GM23338 (cell line): ENCODE results near the gene PLEKHM1.
"Not testable (repeated sequence)": the region's sequence is repeated elsewhere in the genome, so short reads cannot be mapped to it uniquely, and the experiment has no call there.

ENCODE experiments used
- EZH2 ChIP-seq: fragments of 200-600 bp; sonication (generic); IDR thresholded peaks from one replicate; pipeline ENCODE4 v1.8.0; 2017; ENCODE audit warnings: antibody characterized with exemption, mild to moderate bottlenecking, low read depth; ENCODE audit not compliant: unreplicated experiment
- EZH2phosphoT487 ChIP-seq: fragments of 200-600 bp; sonication (generic); IDR thresholded peaks from one replicate; pipeline ENCODE4 v1.8.1; 2018; ENCODE audit warnings: antibody characterized with exemption; ENCODE audit not compliant: unreplicated experiment
- NANOG ChIP-seq: IDR thresholded peaks from 2 replicates; pipeline ENCODE4 v1.6.1; 2016; ENCODE audit warnings: antibody characterized with exemption, borderline replicate concordance
- POLR2AphosphoS5 ChIP-seq: IDR thresholded peaks from 2 replicates; pipeline ENCODE4 v1.6.1; 2016; ENCODE audit warnings: antibody characterized with exemption, low read depth
- ZNF114 ChIP-seq: fragments of 250-450 bp; sonication (Bioruptor Pico); IDR thresholded peaks from 2 replicates; pipeline ENCODE4 v1.5.0; 2020; ENCODE audit warnings: mild to moderate bottlenecking, moderate library complexity
- TF ChIP-seq, protein P1 (sequence below), 2 experiments: fragments of 200-600 bp in 1 of 2; sonication (generic) in 1 of 2; conservative IDR thresholded peaks; 2 replicates each; pipeline versions ENCODE4 v1.5.1 to v1.6.1; 2016 to 2017; ENCODE audit warnings: antibody characterized with exemption in 2 of 2, low read depth in 2 of 2, mild to moderate bottlenecking in 2 of 2, moderate library complexity in 1 of 2
- TF ChIP-seq, protein P2 (sequence below): IDR thresholded peaks from one replicate; pipeline ENCODE4 v1.6.1; 2018; ENCODE audit warnings: antibody characterized with exemption; ENCODE audit not compliant: unreplicated experiment
- TF ChIP-seq, protein P3 (sequence below): fragments of 250-450 bp; sonication (Bioruptor Pico); IDR thresholded peaks from 2 replicates; pipeline ENCODE4 v1.5.0; 2020; ENCODE audit warnings: mild to moderate bottlenecking, moderate library complexity

DNA sequence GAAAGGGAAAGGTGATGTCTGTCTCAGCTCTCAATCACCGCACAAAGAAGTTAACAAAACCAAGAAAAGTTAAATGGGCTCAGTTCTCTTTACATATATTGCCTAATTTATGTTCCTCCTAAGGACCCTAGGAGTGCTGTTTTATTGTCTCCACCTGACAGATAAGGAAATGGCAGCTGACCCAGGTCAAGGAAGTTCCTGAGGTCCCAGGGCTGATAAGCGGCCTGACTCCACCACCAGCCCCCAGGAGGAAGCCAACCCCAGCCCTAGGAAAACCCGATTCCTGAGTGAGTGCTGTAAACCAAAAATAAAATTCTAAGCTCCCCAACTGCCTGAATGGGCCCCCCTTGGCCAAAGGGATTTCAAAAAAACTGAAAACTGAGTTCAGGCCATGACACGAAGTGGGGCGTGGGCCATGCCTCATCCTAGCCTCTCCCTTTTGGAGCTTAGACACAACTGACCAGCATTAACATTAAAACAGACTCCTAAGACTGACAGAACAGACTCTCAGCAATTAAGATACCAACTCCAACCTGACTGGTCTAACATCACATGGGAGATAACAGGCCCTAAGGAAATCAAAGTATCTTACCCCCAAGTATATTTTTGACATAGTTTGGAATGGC is 6.8 kb downstream of the PLEKHM1 start:
- TF ChIP-seq, protein P1, sequence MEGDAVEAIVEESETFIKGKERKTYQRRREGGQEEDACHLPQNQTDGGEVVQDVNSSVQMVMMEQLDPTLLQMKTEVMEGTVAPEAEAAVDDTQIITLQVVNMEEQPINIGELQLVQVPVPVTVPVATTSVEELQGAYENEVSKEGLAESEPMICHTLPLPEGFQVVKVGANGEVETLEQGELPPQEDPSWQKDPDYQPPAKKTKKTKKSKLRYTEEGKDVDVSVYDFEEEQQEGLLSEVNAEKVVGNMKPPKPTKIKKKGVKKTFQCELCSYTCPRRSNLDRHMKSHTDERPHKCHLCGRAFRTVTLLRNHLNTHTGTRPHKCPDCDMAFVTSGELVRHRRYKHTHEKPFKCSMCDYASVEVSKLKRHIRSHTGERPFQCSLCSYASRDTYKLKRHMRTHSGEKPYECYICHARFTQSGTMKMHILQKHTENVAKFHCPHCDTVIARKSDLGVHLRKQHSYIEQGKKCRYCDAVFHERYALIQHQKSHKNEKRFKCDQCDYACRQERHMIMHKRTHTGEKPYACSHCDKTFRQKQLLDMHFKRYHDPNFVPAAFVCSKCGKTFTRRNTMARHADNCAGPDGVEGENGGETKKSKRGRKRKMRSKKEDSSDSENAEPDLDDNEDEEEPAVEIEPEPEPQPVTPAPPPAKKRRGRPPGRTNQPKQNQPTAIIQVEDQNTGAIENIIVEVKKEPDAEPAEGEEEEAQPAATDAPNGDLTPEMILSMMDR (conservative IDR thresholded peaks at IDR 0.05; ENCODE audit: low read depth in 2 of 2) = not testable (repeated sequence)
- TF ChIP-seq, protein P2, sequence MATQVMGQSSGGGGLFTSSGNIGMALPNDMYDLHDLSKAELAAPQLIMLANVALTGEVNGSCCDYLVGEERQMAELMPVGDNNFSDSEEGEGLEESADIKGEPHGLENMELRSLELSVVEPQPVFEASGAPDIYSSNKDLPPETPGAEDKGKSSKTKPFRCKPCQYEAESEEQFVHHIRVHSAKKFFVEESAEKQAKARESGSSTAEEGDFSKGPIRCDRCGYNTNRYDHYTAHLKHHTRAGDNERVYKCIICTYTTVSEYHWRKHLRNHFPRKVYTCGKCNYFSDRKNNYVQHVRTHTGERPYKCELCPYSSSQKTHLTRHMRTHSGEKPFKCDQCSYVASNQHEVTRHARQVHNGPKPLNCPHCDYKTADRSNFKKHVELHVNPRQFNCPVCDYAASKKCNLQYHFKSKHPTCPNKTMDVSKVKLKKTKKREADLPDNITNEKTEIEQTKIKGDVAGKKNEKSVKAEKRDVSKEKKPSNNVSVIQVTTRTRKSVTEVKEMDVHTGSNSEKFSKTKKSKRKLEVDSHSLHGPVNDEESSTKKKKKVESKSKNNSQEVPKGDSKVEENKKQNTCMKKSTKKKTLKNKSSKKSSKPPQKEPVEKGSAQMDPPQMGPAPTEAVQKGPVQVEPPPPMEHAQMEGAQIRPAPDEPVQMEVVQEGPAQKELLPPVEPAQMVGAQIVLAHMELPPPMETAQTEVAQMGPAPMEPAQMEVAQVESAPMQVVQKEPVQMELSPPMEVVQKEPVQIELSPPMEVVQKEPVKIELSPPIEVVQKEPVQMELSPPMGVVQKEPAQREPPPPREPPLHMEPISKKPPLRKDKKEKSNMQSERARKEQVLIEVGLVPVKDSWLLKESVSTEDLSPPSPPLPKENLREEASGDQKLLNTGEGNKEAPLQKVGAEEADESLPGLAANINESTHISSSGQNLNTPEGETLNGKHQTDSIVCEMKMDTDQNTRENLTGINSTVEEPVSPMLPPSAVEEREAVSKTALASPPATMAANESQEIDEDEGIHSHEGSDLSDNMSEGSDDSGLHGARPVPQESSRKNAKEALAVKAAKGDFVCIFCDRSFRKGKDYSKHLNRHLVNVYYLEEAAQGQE = not testable (repeated sequence)
- not testable (repeated sequence) for TF ChIP-seq EZH2phosphoT487, EZH2, POLR2AphosphoS5, ZNF114, NANOG
- TF ChIP-seq, protein P3, sequence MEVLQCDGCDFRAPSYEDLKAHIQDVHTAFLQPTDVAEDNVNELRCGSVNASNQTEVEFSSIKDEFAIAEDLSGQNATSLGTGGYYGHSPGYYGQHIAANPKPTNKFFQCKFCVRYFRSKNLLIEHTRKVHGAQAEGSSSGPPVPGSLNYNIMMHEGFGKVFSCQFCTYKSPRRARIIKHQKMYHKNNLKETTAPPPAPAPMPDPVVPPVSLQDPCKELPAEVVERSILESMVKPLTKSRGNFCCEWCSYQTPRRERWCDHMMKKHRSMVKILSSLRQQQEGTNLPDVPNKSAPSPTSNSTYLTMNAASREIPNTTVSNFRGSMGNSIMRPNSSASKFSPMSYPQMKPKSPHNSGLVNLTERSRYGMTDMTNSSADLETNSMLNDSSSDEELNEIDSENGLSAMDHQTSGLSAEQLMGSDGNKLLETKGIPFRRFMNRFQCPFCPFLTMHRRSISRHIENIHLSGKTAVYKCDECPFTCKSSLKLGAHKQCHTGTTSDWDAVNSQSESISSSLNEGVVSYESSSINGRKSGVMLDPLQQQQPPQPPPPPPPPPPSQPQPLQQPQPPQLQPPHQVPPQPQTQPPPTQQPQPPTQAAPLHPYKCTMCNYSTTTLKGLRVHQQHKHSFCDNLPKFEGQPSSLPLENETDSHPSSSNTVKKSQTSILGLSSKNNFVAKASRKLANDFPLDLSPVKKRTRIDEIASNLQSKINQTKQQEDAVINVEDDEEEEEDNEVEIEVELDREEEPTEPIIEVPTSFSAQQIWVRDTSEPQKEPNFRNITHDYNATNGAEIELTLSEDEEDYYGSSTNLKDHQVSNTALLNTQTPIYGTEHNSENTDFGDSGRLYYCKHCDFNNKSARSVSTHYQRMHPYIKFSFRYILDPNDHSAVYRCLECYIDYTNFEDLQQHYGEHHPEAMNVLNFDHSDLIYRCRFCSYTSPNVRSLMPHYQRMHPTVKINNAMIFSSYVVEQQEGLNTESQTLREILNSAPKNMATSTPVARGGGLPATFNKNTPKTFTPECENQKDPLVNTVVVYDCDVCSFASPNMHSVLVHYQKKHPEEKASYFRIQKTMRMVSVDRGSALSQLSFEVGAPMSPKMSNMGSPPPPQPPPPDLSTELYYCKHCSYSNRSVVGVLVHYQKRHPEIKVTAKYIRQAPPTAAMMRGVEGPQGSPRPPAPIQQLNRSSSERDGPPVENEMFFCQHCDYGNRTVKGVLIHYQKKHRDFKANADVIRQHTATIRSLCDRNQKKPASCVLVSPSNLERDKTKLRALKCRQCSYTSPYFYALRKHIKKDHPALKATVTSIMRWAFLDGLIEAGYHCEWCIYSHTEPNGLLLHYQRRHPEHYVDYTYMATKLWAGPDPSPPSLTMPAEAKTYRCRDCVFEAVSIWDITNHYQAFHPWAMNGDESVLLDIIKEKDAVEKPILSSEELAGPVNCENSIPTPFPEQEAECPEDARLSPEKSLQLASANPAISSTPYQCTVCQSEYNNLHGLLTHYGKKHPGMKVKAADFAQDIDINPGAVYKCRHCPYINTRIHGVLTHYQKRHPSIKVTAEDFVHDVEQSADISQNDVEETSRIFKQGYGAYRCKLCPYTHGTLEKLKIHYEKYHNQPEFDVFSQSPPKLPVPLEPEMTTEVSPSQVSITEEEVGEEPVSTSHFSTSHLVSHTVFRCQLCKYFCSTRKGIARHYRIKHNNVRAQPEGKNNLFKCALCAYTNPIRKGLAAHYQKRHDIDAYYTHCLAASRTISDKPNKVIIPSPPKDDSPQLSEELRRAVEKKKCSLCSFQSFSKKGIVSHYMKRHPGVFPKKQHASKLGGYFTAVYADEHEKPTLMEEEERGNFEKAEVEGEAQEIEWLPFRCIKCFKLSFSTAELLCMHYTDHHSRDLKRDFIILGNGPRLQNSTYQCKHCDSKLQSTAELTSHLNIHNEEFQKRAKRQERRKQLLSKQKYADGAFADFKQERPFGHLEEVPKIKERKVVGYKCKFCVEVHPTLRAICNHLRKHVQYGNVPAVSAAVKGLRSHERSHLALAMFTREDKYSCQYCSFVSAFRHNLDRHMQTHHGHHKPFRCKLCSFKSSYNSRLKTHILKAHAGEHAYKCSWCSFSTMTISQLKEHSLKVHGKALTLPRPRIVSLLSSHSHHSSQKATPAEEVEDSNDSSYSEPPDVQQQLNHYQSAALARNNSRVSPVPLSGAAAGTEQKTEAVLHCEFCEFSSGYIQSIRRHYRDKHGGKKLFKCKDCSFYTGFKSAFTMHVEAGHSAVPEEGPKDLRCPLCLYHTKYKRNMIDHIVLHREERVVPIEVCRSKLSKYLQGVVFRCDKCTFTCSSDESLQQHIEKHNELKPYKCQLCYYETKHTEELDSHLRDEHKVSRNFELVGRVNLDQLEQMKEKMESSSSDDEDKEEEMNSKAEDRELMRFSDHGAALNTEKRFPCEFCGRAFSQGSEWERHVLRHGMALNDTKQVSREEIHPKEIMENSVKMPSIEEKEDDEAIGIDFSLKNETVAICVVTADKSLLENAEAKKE (CRISPR knock-in tag) = not testable (repeated sequence)
